ENCODE measurements around the gene LZTR1. TPM values are rescaled to one million over a fixed set of nuclear protein-coding genes. Genes with fewer than 3 reads are reported as not detected.

LZTR1 gene
- total and polyA plus RNA-seq, 2 of the 8 experiments (the other 6 are each of a cell fraction or from before 2014, with no cell fraction given): 22.3 to 31.0 TPM

- H3K4me1 ChIP-seq (replicated peaks in 1 of 4; ENCODE audit: control insufficient read depth in 3 of 4, insufficient read depth in 4 of 4, low read length in 3 of 4): peaks cover 5 to 20% (median 8%) of the 10 kb centered on the region in 4 experiments; a peak in 6 of 7 replicates
- H2AK5ac ChIP-seq (ENCODE audit: low read depth, low read length): no peak overlapping the region
- POLR2A ChIA-PET (ENCODE audit: partially characterized antibody): interaction anchor here (1.2 to 3.0 kb wide), 3 partner anchors 10 to 24 kb away, joined by 4 to 15 read pairs (median 7); partner anchors contain the start of genes AIFM3 and THAP7
- no peak overlapping the region for H3K27ac ChIP-seq (ENCODE audit: low read depth, low read length)
- H3K56ac ChIP-seq (replicated peaks; ENCODE audit: insufficient read length, low read depth, low read length): no peak overlapping the region
- WGBS, 2 experiments (ENCODE audit: extremely low coverage in 1 of 2, insufficient coverage in 1 of 2, insufficient read length in 1 of 2, insufficient replicate concordance in 2 of 2, low coverage in 1 of 2, low lambda C conversion rate in 2 of 2, missing lambda C conversion rate in 1 of 2): 84% methylated on average over 17 of the region's 17 CpGs; no CpG with 5 or more reads in 1 of the 2 experiments
- no peak overlapping the region for H2BK20ac ChIP-seq (ENCODE audit: low read length)
- no peak overlapping the region for H3K9ac ChIP-seq (replicated peaks in 1 of 4; ENCODE audit: extremely low read depth in 1 of 4, low read depth in 3 of 4, low read length in 3 of 4)
- H2BK5ac ChIP-seq (ENCODE audit: low read depth, low read length): no peak overlapping the region
- no peaks in the 10 kb centered on the region for H3K36me3 ChIP-seq (ENCODE audit: control insufficient read depth in 2 of 4, insufficient read depth in 4 of 4, low read length in 3 of 4)
- DNase-seq (ENCODE audit: low read depth in 1 of 2, low spot score in 2 of 2) (no peak), FAIRE-seq (no peak)
- H3K27me3 ChIP-seq (replicated peaks in 1 of 4; ENCODE audit: control insufficient read depth in 3 of 4, extremely low read depth in 1 of 4, insufficient read depth in 3 of 4, low read length in 3 of 4): peaks cover 0 to 17% (median 7%) of the 10 kb centered on the region in 4 experiments; a peak in 5 of 7 replicates
- no peak overlapping the region for H2BK120ac ChIP-seq (replicated peaks; ENCODE audit: low read depth, low read length)
- H2BK15ac ChIP-seq (ENCODE audit: low read length): no peak overlapping the region
- CTCF ChIA-PET (ENCODE audit: partially characterized antibody): interaction anchor here (0.8 to 10.9 kb wide), 3 partner anchors 9 to 20 kb away, joined by 4 to 115 read pairs (median 4); no protein-coding TSS in a partner anchor
- H3K4me3 ChIP-seq (ENCODE audit: extremely low read depth in 1 of 4, insufficient read depth in 2 of 4, low read depth in 3 of 4, low read length in 4 of 4): no peak overlapping the region
- H4K8ac ChIP-seq (ENCODE audit: extremely low read depth, insufficient read depth, low read length): no peak overlapping the region
- peaks cover 11 to 17% of the 10 kb centered on the region in 2 experiments for H3K9me3 ChIP-seq (ENCODE audit: insufficient read depth in 2 of 2, low read depth in 1 of 2, low read length in 1 of 2)
- H2AFZ ChIP-seq (ENCODE audit: low read length): no peak overlapping the region
- H3K4ac ChIP-seq (replicated peaks; ENCODE audit: insufficient read length, low read depth, low read length): no peak overlapping the region
- H3K4me2 ChIP-seq (ENCODE audit: insufficient read depth in 1 of 2, low read depth in 2 of 2, low read length in 2 of 2): no peak overlapping the region
- peaks cover 1 to 2% of the 10 kb centered on the region in 2 experiments for H4K20me1 ChIP-seq (replicated peaks in 1 of 2; ENCODE audit: control insufficient read depth in 1 of 2, insufficient read depth in 2 of 2, low read length in 2 of 2)
- H3K79me2 ChIP-seq (ENCODE audit: control insufficient read depth in 1 of 2, insufficient read depth in 2 of 2, low read length in 2 of 2): no peaks in the 10 kb centered on the region
- no peak overlapping the region for H3K18ac ChIP-seq (ENCODE audit: extremely low read depth, low read length)
- H4K91ac ChIP-seq (replicated peaks; ENCODE audit: insufficient read length, low read length): no peak overlapping the region
- H3K23ac ChIP-seq (ENCODE audit: insufficient read length): no peak overlapping the region
- H4K5ac ChIP-seq (ENCODE audit: insufficient read length, low read depth, low read length): no peak overlapping the region
- H2BK12ac ChIP-seq (ENCODE audit: low read depth, low read length): no peak overlapping the region
- peaks cover 8% of the 10 kb centered on the region for H3K23me2 ChIP-seq (ENCODE audit: low read depth, low read length)
- TF ChIP-seq NANOG (IDR thresholded peaks at IDR 0.05; ENCODE audit: insufficient read depth, low read depth, low read length, poor library complexity, severe bottlenecking) (no peak), RNF2 (IDR thresholded peaks at IDR 0.05; ENCODE audit: borderline replicate concordance, low read depth, low read length, missing control alignments, poor library complexity, severe bottlenecking) (no peak), TCF12 (IDR thresholded peaks at IDR 0.05; ENCODE audit: low read depth, low read length) (no peak), KDM1A (IDR thresholded peaks at IDR 0.05; ENCODE audit: borderline replicate concordance, low read length) (no peak), TAF1 (IDR thresholded peaks at IDR 0.05; ENCODE audit: low read depth, low read length) (no peak)
- TF ChIP-seq, protein P1, sequence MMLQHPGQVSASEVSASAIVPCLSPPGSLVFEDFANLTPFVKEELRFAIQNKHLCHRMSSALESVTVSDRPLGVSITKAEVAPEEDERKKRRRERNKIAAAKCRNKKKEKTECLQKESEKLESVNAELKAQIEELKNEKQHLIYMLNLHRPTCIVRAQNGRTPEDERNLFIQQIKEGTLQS (IDR thresholded peaks at IDR 0.05; ENCODE audit: insufficient read depth, low read depth, low read length): no peak
- TF ChIP-seq, protein P2, sequence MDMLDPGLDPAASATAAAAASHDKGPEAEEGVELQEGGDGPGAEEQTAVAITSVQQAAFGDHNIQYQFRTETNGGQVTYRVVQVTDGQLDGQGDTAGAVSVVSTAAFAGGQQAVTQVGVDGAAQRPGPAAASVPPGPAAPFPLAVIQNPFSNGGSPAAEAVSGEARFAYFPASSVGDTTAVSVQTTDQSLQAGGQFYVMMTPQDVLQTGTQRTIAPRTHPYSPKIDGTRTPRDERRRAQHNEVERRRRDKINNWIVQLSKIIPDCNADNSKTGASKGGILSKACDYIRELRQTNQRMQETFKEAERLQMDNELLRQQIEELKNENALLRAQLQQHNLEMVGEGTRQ (IDR thresholded peaks at IDR 0.05; ENCODE audit: low read length): no peak
- H3K79me1 ChIP-seq (ENCODE audit: low read depth, low read length): no peaks in the 10 kb centered on the region
- no peak overlapping the region for H3K14ac ChIP-seq (ENCODE audit: insufficient read length)
Observed at GRCh38 chr22:20977516-20978170, 4.5 kb upstream of the LZTR1 start.
